Ishikawa (cell line): ENCODE data around the gene NFE2L1.

Experiments used
- CREB1 ChIP-seq: IDR thresholded peaks from 2 replicates; pipeline ENCODE4 v1.6.1; 2012; ENCODE audit warnings: low read depth
- EGR1 ChIP-seq: IDR thresholded peaks from 2 replicates; pipeline ENCODE4 v1.6.1; 2012
- EP300 ChIP-seq: IDR thresholded peaks from 2 replicates; pipeline ENCODE4 v1.6.1; 2012; ENCODE audit warnings: borderline replicate concordance
- FOXM1 ChIP-seq: IDR thresholded peaks from 2 replicates; pipeline ENCODE4 v1.6.1; 2012; ENCODE audit warnings: low read depth, borderline replicate concordance
- RAD21 ChIP-seq: IDR thresholded peaks from 2 replicates; pipeline ENCODE4 v1.6.1; 2012; ENCODE audit warnings: low read depth
- REST ChIP-seq: IDR thresholded peaks from 2 replicates; pipeline ENCODE4 v1.6.1; 2012; ENCODE audit warnings: low read depth, mild to moderate bottlenecking
- TAF1 ChIP-seq: IDR thresholded peaks from 2 replicates; pipeline ENCODE4 v1.6.1; 2012; ENCODE audit warnings: low read depth, mild to moderate bottlenecking
- TCF12 ChIP-seq: IDR thresholded peaks from 2 replicates; pipeline ENCODE4 v1.6.1; 2012; ENCODE audit warnings: low read depth
- YY1 ChIP-seq: IDR thresholded peaks from 2 replicates; pipeline ENCODE4 v1.6.1; 2012; ENCODE audit warnings: low read depth

GRCh38 chr17:48025040-48025903 is 22.9 kb upstream of the NFE2L1 start:
- 0 out of 2 replicates have a peak, but pooled peaks have one; percentile 4 for TF ChIP-seq YY1
- no peak for TF ChIP-seq FOXM1
- no peak for TF ChIP-seq REST
- no peak for TF ChIP-seq EGR1
- no peak for TF ChIP-seq TCF12
- 0 out of 2 replicates have a peak, but pooled peaks have one; percentile 8 for TF ChIP-seq EP300
- TF ChIP-seq CREB1, result 0 out of 2 replicates have a peak, but pooled peaks have one; percentile 11
- peak; percentile 92 for TF ChIP-seq RAD21
- TF ChIP-seq TAF1, result peak; percentile 30; the same call in 1 of the 2 replicates
